Body of pancreas (tissue), 4 donors: ENCODE data around the gene KIF23.

Experiments used
- POLR2A ChIP-seq, 3 donors: fragments of 450-650 bp; IDR thresholded peaks; one replicate each; pipeline ENCODE4 v1.6.1; 2016; ENCODE audit warnings: antibody characterized with exemption in 3 of 3, mild to moderate bottlenecking in 2 of 3
- TF ChIP-seq, protein P1 (sequence below), 7 experiments: fragments of 450-650 bp in 4 of 7; fragments of 200-600 bp in 3 of 7; sonication (generic) in 3 of 7; IDR thresholded peaks; one replicate each; pipeline ENCODE4 v1.5.1; 2016 to 2019; ENCODE audit warnings: antibody characterized with exemption in 7 of 7

DNA sequence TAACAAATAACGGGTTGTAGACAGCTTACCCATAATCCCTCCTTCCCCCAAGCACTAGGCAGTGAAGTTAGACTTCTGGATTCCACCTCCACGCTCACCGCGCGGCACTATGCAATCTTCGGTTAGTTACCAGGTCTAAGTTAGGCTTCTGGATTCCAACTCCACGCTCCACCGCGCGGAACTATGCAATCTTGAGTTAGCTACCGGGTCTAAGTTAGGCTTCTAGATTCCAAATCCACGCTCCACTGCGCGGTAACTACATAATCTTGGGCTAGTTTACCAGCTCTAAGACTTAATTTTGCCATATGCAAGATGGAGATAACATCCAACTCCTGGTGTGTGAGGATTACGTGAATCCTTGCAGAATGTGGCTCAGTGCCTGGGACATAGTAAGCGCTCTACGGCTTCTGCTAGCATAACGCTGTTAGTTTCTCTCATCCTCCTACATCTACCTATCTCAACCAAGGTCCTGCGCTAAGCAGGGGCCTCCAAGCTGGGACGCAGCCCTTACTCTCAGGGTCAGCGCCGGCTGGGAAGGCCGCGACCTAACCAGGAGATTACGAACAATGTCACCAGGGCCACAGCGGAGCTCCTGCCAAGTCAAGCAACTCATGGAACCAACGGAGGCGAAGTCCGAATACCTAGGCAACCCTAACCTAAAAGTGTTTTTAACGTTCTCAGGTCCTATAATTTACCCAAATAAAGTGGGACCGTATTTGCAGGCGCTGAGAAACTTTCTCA, 38.0 kb downstream of the KIF23 start:
- TF ChIP-seq, protein P1, sequence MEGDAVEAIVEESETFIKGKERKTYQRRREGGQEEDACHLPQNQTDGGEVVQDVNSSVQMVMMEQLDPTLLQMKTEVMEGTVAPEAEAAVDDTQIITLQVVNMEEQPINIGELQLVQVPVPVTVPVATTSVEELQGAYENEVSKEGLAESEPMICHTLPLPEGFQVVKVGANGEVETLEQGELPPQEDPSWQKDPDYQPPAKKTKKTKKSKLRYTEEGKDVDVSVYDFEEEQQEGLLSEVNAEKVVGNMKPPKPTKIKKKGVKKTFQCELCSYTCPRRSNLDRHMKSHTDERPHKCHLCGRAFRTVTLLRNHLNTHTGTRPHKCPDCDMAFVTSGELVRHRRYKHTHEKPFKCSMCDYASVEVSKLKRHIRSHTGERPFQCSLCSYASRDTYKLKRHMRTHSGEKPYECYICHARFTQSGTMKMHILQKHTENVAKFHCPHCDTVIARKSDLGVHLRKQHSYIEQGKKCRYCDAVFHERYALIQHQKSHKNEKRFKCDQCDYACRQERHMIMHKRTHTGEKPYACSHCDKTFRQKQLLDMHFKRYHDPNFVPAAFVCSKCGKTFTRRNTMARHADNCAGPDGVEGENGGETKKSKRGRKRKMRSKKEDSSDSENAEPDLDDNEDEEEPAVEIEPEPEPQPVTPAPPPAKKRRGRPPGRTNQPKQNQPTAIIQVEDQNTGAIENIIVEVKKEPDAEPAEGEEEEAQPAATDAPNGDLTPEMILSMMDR (IDR thresholded peaks at IDR 0.05) = no peak
- TF ChIP-seq POLR2A (IDR thresholded peaks at IDR 0.05) = no peak
